Calu3 (cell line): ENCODE measurements around the gene KREMEN2. TPM values are rescaled to one million over a fixed set of nuclear protein-coding genes. Genes with fewer than 3 reads are reported as not detected.

Experiments used
- BruUV-seq: library from RNA; stranded (reverse); fragments of 400-500 nt; replicated peaks from 2 replicates; lab custom pipeline; 2021; lab: Mats Ljungman, UMichigan
- CTCF ChIA-PET: fragments of 300-600 bp; sonication (Branson Sonifier 250); formaldehyde crosslinking; loops from one replicate; lab custom pipeline; 2022; ENCODE audit warnings: antibody characterized with exemption; lab: Charles Lee
- DNase-seq: peaks from one replicate; pipeline ENCODE4 v3.0.0; 2022
- H3K27ac Mint-ChIP-seq: one replicate; pipeline ENCODE4 v1.8.0; 2022; ENCODE audit warnings: mixed read lengths; ENCODE audit not compliant: unreplicated experiment
- H3K27me3 Mint-ChIP-seq: one replicate; pipeline ENCODE4 v1.8.0; 2022; ENCODE audit warnings: mixed read lengths; ENCODE audit not compliant: unreplicated experiment
- H3K36me3 Mint-ChIP-seq: one replicate; pipeline ENCODE4 v1.8.0; 2022; ENCODE audit warnings: mild to moderate bottlenecking, moderate library complexity, mixed read lengths; ENCODE audit not compliant: insufficient read depth, unreplicated experiment
- H3K4me1 Mint-ChIP-seq: one replicate; pipeline ENCODE4 v1.8.0; 2022; ENCODE audit warnings: mild to moderate bottlenecking, low read depth, mixed read lengths; ENCODE audit not compliant: unreplicated experiment
- H3K4me3 Mint-ChIP-seq: one replicate; pipeline ENCODE4 v1.8.0; 2022; ENCODE audit warnings: mild to moderate bottlenecking, low read depth, moderate library complexity, mixed read lengths; ENCODE audit not compliant: unreplicated experiment
- H3K9me3 Mint-ChIP-seq: one replicate; pipeline ENCODE4 v1.8.0; 2022; ENCODE audit warnings: low read depth, mixed read lengths; ENCODE audit not compliant: unreplicated experiment
- intact Hi-C: fragments of 100-400 bp; cut with micrococcal nuclease; formaldehyde crosslinking; loops from one replicate; pipeline ENCODE4 v1.10.0; 2022; ENCODE audit not compliant: unreplicated experiment
- total RNA-seq: library from RNA; stranded (reverse); gene quantifications from 2 replicates; pipeline ENCODE4 v1.2.3, GENCODE V29; 2022
- TF ChIP-seq, protein P1 (sequence below): fragments of 200-600 bp; IDR thresholded peaks from one replicate; pipeline ENCODE4 v1.8.0; 2022; ENCODE audit warnings: antibody characterized with exemption; ENCODE audit not compliant: unreplicated experiment

The KREMEN2 gene
- total RNA-seq, 1 experiment from 2014 or later: not detected

DNA sequence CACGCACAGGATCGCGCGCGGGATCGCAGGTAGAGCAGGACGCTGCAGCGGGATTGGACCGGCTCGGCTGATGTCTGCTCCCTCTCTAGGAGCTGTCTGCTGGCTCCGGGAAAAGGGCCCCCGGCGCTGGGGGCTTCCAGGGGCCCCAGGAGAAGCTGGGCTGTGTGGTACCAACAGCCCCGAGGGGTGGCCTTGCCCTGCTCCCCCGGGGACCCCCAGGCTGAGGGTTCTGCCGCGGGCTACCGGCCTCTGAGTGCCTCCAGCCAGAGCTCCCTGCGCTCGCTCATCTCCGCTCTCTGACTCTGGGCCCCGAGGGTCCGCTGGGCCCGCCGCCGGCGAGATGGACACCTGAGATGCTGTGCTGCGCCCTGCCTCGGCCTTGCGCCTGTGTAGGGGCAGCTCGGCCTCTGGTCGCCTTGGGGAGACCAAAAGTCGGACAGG is 3.7 kb downstream of the KREMEN2 start:
- CTCF ChIA-PET: interaction anchor here (0.8 kb wide), 1 partner anchor 8 kb away, joined by 4 read pairs; no protein-coding TSS in a partner anchor
- intact Hi-C loops: no loop called here
- no peak for DNase-seq
- H3K27ac Mint-ChIP-seq: peak overlapping the region; percentile 21
- peak overlapping the region; percentile 83 for H3K4me3 Mint-ChIP-seq
- TF ChIP-seq, protein P1, sequence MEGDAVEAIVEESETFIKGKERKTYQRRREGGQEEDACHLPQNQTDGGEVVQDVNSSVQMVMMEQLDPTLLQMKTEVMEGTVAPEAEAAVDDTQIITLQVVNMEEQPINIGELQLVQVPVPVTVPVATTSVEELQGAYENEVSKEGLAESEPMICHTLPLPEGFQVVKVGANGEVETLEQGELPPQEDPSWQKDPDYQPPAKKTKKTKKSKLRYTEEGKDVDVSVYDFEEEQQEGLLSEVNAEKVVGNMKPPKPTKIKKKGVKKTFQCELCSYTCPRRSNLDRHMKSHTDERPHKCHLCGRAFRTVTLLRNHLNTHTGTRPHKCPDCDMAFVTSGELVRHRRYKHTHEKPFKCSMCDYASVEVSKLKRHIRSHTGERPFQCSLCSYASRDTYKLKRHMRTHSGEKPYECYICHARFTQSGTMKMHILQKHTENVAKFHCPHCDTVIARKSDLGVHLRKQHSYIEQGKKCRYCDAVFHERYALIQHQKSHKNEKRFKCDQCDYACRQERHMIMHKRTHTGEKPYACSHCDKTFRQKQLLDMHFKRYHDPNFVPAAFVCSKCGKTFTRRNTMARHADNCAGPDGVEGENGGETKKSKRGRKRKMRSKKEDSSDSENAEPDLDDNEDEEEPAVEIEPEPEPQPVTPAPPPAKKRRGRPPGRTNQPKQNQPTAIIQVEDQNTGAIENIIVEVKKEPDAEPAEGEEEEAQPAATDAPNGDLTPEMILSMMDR: no peak
- no peaks in the 10 kb centered on the region for H3K9me3 Mint-ChIP-seq
- peaks cover 32% of the 10 kb centered on the region for H3K4me1 Mint-ChIP-seq
- H3K36me3 Mint-ChIP-seq: peaks cover 68% of the 10 kb centered on the region
- H3K27me3 Mint-ChIP-seq: peaks cover 47% of the 10 kb centered on the region
- no TSS peak for BruUV-seq

DNA sequence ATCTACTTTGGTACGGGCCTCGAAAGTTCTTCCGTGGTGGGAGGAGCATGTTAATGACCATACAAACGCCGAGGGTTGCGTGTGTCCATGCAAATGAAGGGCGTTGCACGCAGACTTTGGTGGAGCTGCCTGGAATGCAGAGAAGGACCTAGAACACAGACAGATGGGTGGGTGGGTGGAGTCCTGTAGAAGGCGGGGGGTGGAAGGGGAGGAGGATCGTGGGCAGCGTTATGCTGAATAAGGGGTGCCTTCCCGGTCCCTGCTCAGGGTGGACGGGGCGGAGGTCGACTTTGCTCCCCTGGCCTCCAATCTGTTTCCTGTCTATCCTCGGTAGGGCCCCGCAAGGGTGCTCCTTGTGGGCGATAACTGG is 4.3 kb downstream of the KREMEN2 start:
- intact Hi-C loops: no loop called here
- no TSS peak for BruUV-seq
- CTCF ChIA-PET: no interaction called here
- Mint-ChIP-seq H3K27ac (peak overlapping the region; percentile 21), H3K36me3 (peaks cover 74% of the 10 kb centered on the region), H3K9me3 (no peaks in the 10 kb centered on the region), H3K4me1 (peaks cover 34% of the 10 kb centered on the region), H3K27me3 (peaks cover 41% of the 10 kb centered on the region), H3K4me3 (peak overlapping the region; percentile 83)
- TF ChIP-seq, protein P1: no peak
- DNase-seq: no peak

DNA sequence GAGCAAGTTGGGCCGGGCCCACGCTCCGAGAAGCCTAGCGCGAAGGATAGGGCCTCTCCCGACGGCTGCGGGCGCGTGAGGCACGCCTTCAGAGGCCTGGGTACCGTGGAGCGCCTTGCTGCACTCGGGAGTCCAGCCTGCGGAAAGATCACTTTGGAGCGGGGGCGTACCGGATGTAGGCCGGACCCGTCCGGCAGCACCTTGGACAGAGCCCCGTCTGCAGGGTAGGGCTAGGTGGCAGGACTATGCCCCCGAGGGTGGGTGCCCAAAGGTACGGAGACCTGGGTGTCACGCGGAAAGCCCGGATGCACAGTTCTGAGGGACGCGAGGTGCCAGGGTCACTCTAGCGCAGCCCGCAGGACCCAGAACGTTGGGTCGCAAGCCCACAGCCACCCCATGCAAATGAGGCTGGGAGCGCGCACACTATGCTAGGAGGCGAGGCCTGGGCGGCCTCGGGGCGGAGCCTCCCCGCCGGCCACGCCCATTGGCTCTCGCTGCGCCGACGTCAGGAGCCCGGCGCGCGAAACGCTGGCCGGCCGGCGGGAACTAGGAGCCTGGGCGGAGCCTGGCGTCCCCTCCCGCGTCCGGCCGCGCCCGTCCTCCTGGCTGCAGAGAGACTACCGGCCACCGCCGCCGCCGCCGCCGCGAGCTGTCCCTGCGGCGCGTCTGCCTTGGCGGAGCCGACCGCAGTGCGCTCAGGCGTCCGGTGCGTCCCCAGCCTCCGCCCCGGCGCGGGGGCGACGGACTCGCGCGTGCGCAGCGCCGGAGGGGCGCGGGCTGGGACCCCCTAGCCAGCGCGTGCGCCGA is 4.9 kb downstream of the KREMEN2 start, which contains the start of gene PAQR4:
Gene PAQR4 (plus strand): TSS at position 611 of the 807 bp plus-strand sequence. CDS start 327 bp downstream, outside the sequence.
- H3K9me3 Mint-ChIP-seq: no peaks in the 10 kb centered on the region
- CTCF ChIA-PET: interaction anchor here (0.6 to 1.3 kb wide), 9 partner anchors 8 to 287 kb away, joined by 3 to 10 read pairs (median 3); partner anchors contain the start of genes KCTD5 and TNFRSF12A
- BruUV-seq: no TSS peak
- H3K4me1 Mint-ChIP-seq: peaks cover 31% of the 10 kb centered on the region
- intact Hi-C loops: no loop called here
- H3K36me3 Mint-ChIP-seq: peaks cover 70% of the 10 kb centered on the region
- DNase-seq: peak; percentile 97
- peak within 1 kb of the TSS; percentile 72 for H3K27ac Mint-ChIP-seq
- H3K4me3 Mint-ChIP-seq: peak within 1 kb of the TSS; percentile 83
- TF ChIP-seq, protein P1: no peak
- H3K27me3 Mint-ChIP-seq: peaks cover 35% of the 10 kb centered on the region

DNA sequence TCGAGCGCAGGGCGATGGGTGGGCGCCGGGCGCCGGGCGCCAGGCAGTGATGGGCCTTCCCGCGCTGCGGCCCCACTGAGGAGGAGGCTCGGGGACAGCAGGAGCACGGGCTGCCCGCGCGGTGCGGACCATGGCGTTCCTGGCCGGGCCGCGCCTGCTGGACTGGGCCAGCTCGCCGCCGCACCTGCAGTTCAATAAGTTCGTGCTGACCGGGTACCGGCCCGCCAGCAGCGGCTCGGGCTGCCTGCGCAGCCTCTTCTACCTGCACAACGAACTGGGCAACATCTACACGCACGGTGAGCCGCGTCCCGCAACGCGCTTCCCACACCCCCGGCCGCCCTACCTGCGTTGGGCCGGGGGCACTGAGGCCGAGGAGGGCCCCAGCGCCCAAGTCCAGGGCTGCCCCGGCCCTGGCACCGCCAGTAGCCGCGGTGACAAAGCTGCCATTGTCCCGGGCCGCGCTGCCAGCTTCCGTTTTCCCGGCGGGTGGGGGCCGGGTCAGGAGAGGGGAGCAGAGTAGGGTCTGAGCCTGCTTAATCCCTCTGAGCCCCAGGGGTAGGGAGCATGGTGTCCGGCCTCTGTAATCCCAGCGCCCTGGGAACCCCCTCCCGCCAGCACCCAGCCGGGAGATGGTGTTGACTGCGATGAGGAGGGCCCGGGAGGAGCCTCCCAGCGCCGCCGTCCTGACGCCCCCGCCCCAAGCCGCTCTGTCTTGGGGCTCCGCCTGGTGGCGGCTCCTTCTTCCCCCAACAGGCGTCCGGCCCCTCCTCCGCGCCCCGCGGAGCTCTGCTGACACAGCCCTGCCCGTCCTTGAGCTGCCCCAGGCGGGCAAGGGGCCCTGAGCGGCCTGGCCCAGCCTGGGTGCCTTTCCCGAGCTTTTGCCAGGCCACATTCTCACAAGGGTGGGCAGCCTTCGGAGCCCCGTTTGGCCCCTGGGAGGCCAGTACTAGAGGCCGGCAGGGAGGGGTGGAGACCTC is 5.8 kb downstream of the KREMEN2 start:
- no TSS peak for BruUV-seq

More for the DNA sequence above, 5.8 kb downstream of the KREMEN2 start:
- Mint-ChIP-seq H3K27me3 (peaks cover 26% of the 10 kb centered on the region), H3K4me3 (peak overlapping the region; percentile 83), H3K36me3 (peaks cover 67% of the 10 kb centered on the region), H3K27ac (peak overlapping the region; percentile 72), H3K4me1 (peaks cover 25% of the 10 kb centered on the region), H3K9me3 (no peaks in the 10 kb centered on the region)
- intact Hi-C loops: no loop called here
- DNase-seq: peak; percentile 92
- CTCF ChIA-PET: interaction anchor here (0.6 to 1.3 kb wide), 12 partner anchors 8 to 287 kb away, joined by 3 to 10 read pairs (median 4); partner anchors contain the start of genes KCTD5, PKMYT1 and TNFRSF12A
- TF ChIP-seq, protein P1: peak; percentile 89
